IMR-90 (cell line): ENCODE measurements around the gene ABL1. TPM values are rescaled to one million over a fixed set of nuclear protein-coding genes. Genes with fewer than 3 reads are reported as not detected.

Source experiments
- ATAC-seq: fragments of 200-7000 bp; cut with Tn5 transposase; 2 replicates; pipeline ENCODE4 v1.9.1; 2020; ENCODE audit warnings: low read depth, mild to moderate bottlenecking, moderate library complexity
- BruUV-seq: library from RNA; stranded (reverse); fragments of 400-500 nt; replicated peaks from 2 replicates; lab custom pipeline; 2021; lab: Mats Ljungman, UMichigan
- CTCF ChIA-PET: fragments of 300-600 bp; formaldehyde crosslinking; extraction: SDS; loops from one replicate; lab custom pipeline; 2021; ENCODE audit warnings: antibody characterized with exemption; lab: Yijun Ruan, JAX
- POLR2A ChIA-PET: fragments of 300-600 bp; sonication (Branson Sonifier 250); formaldehyde crosslinking; loops from one replicate; lab custom pipeline; 2022; ENCODE audit warnings: antibody characterized with exemption; ENCODE audit not compliant: unreplicated experiment; lab: Charles Lee
- DNase-seq: peaks from one replicate; pipeline ENCODE4 v3.0.0; 2013
- H2AFZ ChIP-seq: replicated peaks from 2 replicates; pipeline ENCODE3; 2013; ENCODE audit warnings: low read length, mild to moderate bottlenecking; ENCODE audit not compliant: poor library complexity
- H2AK5ac ChIP-seq: 2 replicates; pipeline ENCODE4 v1.6.1; 2013; ENCODE audit warnings: low read depth, low read length, inconsistent platforms
- H2AK9ac ChIP-seq: replicated peaks from 2 replicates; pipeline ENCODE3; 2013; ENCODE audit warnings: mild to moderate bottlenecking, low read depth, low read length, moderate library complexity; ENCODE audit not compliant: poor library complexity
- H2BK120ac ChIP-seq: 2 replicates; pipeline ENCODE4 v1.6.1; 2013; ENCODE audit warnings: low read depth, low read length, inconsistent platforms
- H2BK15ac ChIP-seq: 3 replicates; pipeline ENCODE4 v1.6.1; 2013; ENCODE audit warnings: low read depth, low read length, inconsistent platforms
- H2BK20ac ChIP-seq: 2 replicates; pipeline ENCODE4 v1.6.1; 2013; ENCODE audit warnings: low read depth, mild to moderate bottlenecking, inconsistent platforms, low read length, moderate library complexity
- H2BK5ac ChIP-seq: 2 replicates; pipeline ENCODE4 v1.6.1; 2013; ENCODE audit warnings: mild to moderate bottlenecking, low read depth, low read length, inconsistent platforms; ENCODE audit not compliant: poor library complexity, severe bottlenecking
- H3K14ac ChIP-seq: replicated peaks from 2 replicates; pipeline ENCODE4 v1.6.1; 2013; ENCODE audit warnings: low read depth, low read length, inconsistent platforms
- H3K18ac ChIP-seq: 2 replicates; pipeline ENCODE4 v1.6.1; 2013; ENCODE audit warnings: low read depth, low read length, control low read depth
- H3K23ac ChIP-seq: 2 replicates; pipeline ENCODE4 v1.6.1; 2013; ENCODE audit warnings: low read depth, low read length, inconsistent platforms
- H3K27ac ChIP-seq: 2 replicates; pipeline ENCODE4 v1.5.1; 2013; ENCODE audit warnings: mild to moderate bottlenecking, control low read depth, low read length; ENCODE audit not compliant: insufficient read depth
- H3K27me3 ChIP-seq: 2 replicates; pipeline ENCODE4 v1.6.1; 2013; ENCODE audit warnings: low read length; ENCODE audit not compliant: control insufficient read depth, insufficient read depth
- H3K36me3 ChIP-seq: 2 replicates; pipeline ENCODE4 v1.6.1; 2013; ENCODE audit warnings: low read length, mixed read lengths; ENCODE audit not compliant: control insufficient read depth, insufficient read depth
- H3K4ac ChIP-seq: 2 replicates; pipeline ENCODE4 v1.6.1; 2013; ENCODE audit warnings: low read depth, low read length, inconsistent platforms
- H3K4me1 ChIP-seq: 2 replicates; pipeline ENCODE4 v1.6.1; 2013; ENCODE audit warnings: low read length, mixed read lengths; ENCODE audit not compliant: control insufficient read depth, insufficient read depth
- H3K4me2 ChIP-seq: 2 replicates; pipeline ENCODE4 v1.6.1; 2013; ENCODE audit warnings: low read depth, mild to moderate bottlenecking, control low read depth, low read length, moderate library complexity
- H3K4me3 ChIP-seq: 2 replicates; pipeline ENCODE4 v1.5.1; 2013; ENCODE audit warnings: low read depth, mild to moderate bottlenecking, control low read depth, low read length, moderate library complexity; ENCODE audit not compliant: insufficient read depth
- H3K56ac ChIP-seq: 2 replicates; pipeline ENCODE4 v1.6.1; 2013; ENCODE audit warnings: low read length, inconsistent platforms; ENCODE audit not compliant: insufficient read depth; ENCODE audit errors: extremely low read depth
- H3K79me1 ChIP-seq, 2 experiments: 2 replicates each; pipeline ENCODE4 v1.6.1; 2013; ENCODE audit warnings: low read length in 2 of 2, inconsistent platforms in 1 of 2, low read depth in 1 of 2
- H3K9ac ChIP-seq: 2 replicates; pipeline ENCODE4 v1.6.1; 2013; ENCODE audit warnings: low read depth, low read length, control low read depth
- H3K9me1 ChIP-seq: 2 replicates; pipeline ENCODE4 v1.6.1; 2013; ENCODE audit warnings: low read length, inconsistent platforms; ENCODE audit not compliant: insufficient read depth
- H3K9me3 ChIP-seq: 2 replicates; pipeline ENCODE4 v1.6.1; 2013; ENCODE audit warnings: low read length; ENCODE audit not compliant: control insufficient read depth, insufficient read depth
- H4K20me1 ChIP-seq: 2 replicates; pipeline ENCODE4 v1.6.1; 2013; ENCODE audit warnings: low read length, inconsistent platforms; ENCODE audit not compliant: insufficient read depth
- H4K5ac ChIP-seq: 2 replicates; pipeline ENCODE4 v1.6.1; 2013; ENCODE audit warnings: mild to moderate bottlenecking, low read depth, low read length, control low read depth
- H4K8ac ChIP-seq, 2 experiments: 2 replicates each; pipeline ENCODE4 v1.6.1; 2013; ENCODE audit warnings: low read depth in 2 of 2, low read length in 2 of 2, control low read depth in 1 of 2, inconsistent platforms in 1 of 2
- H4K91ac ChIP-seq: 2 replicates; pipeline ENCODE4 v1.6.1; 2013; ENCODE audit warnings: low read depth, low read length, inconsistent platforms; ENCODE audit not compliant: insufficient read depth
- CEBPB ChIP-seq: IDR thresholded peaks from 2 replicates; pipeline ENCODE4 v1.6.1; 2012; ENCODE audit warnings: low read depth, low read length, improper control_type of control experiment
- CHD1 ChIP-seq: IDR thresholded peaks from 2 replicates; pipeline ENCODE4 v1.6.1; 2012; ENCODE audit warnings: low read depth, low read length, improper control_type of control experiment
- CTCF ChIP-seq: conservative IDR thresholded peaks from 2 replicates; pipeline ENCODE4 v1.5.1; 2012; ENCODE audit warnings: mild to moderate bottlenecking, low read depth, low read length, improper control_type of control experiment
- FOS ChIP-seq: fragments of 150-350 bp; IDR thresholded peaks from 2 replicates; pipeline ENCODE4 v1.6.1; 2016; ENCODE audit warnings: low read depth, low read length
- MAFK ChIP-seq: IDR thresholded peaks from 2 replicates; pipeline ENCODE4 v1.6.1; 2012; ENCODE audit warnings: low read depth, low read length, improper control_type of control experiment
- MAZ ChIP-seq: IDR thresholded peaks from 2 replicates; pipeline ENCODE4 v1.6.1; 2012; ENCODE audit warnings: low read depth, mild to moderate bottlenecking, low read length, improper control_type of control experiment, moderate library complexity, borderline replicate concordance
- MXI1 ChIP-seq: IDR thresholded peaks from 2 replicates; pipeline ENCODE4 v1.6.1; 2012; ENCODE audit warnings: low read depth, mild to moderate bottlenecking, low read length, moderate library complexity, borderline replicate concordance
- NFE2L2 ChIP-seq: fragments of 150-350 bp; IDR thresholded peaks from 2 replicates; pipeline ENCODE4 v1.6.1; 2016; ENCODE audit warnings: low read depth, mild to moderate bottlenecking, low read length
- POLR2A ChIP-seq: IDR thresholded peaks from 2 replicates; pipeline ENCODE4 v1.6.1; 2012; ENCODE audit warnings: mild to moderate bottlenecking, low read depth, low read length
- RAD21 ChIP-seq: IDR thresholded peaks from 2 replicates; pipeline ENCODE4 v1.6.1; 2012; ENCODE audit warnings: low read length, improper control_type of control experiment
- RCOR1 ChIP-seq: IDR thresholded peaks from 2 replicates; pipeline ENCODE4 v1.6.1; 2012; ENCODE audit warnings: mild to moderate bottlenecking, low read length, improper control_type of control experiment; ENCODE audit not compliant: insufficient replicate concordance
- SMC3 ChIP-seq: fragments of 150-350 bp; IDR thresholded peaks from 2 replicates; pipeline ENCODE4 v1.6.1; 2016; ENCODE audit warnings: low read depth, mild to moderate bottlenecking, antibody characterized with exemption, low read length, moderate library complexity
- USF2 ChIP-seq: fragments of 150-350 bp; IDR thresholded peaks from 2 replicates; pipeline ENCODE4 v1.6.1; 2017; ENCODE audit warnings: mild to moderate bottlenecking, antibody characterized with exemption, low read length, low read depth
- WGBS, 2 experiments: methylation state at CpG; one replicate each; pipeline versions ENCODE4 v1.1.5 to v1.1.7; 2013; ENCODE audit warnings: missing lambda C conversion rate in 2 of 2; ENCODE audit not compliant: insufficient read length in 1 of 2; ENCODE audit errors: extremely low coverage in 2 of 2; 5-methylcytosine and 5-hydroxymethylcytosine counted together
- dilution Hi-C: fragments of 300-500 bp; cut with HindIII; formaldehyde crosslinking; loops from one replicate; pipeline ENCODE4 v1.14.3; 2018; ENCODE audit warnings: low sequenced_read_pairs; ENCODE audit not compliant: unreplicated experiment
- in situ Hi-C: fragments of 300-500 bp; cut with MboI; formaldehyde crosslinking; loops from 3 replicates; pipeline ENCODE4 v1.14.3; 2019; ENCODE audit warnings: low sequenced_read_pairs, inconsistent platforms, mixed read lengths
- intact Hi-C: fragments of 100-400 bp; cut with micrococcal nuclease; formaldehyde crosslinking; loops from 2 replicates; pipeline ENCODE4 v1.10.0; 2022
- polyA plus RNA-seq, 3 experiments: library from polyadenylated mRNA; depleted of rRNA; stranded (reverse); fragments of >200 nt; gene quantifications; 2 replicates each; pipeline ENCODE4 v1.2.3, GENCODE V29; 2012; ENCODE audit warnings: low replicate concordance in 1 of 3
- total RNA-seq: library from RNA; depleted of rRNA; stranded (reverse); fragments of >200 nt; gene quantifications from 2 replicates; pipeline ENCODE4 v1.2.3, GENCODE V29; 2012

Gene ABL1
- total and polyA plus RNA-seq, 2 of the 4 experiments (the other 2 are of a cell fraction), result 33.7 to 49.1 TPM

GRCh38 chr9:130899051-130899748 lies 64.1 kb downstream of the ABL1 start:
- TF ChIP-seq SMC3 (no peak), FOS (no peak), RAD21 (no peak), MXI1 (no peak), CTCF (no peak), CHD1 (no peak), MAFK (no peak), CEBPB (no peak), NFE2L2 (no peak), POLR2A (no peak), USF2 (no peak), RCOR1 (no peak), MAZ (no peak)
- no peak overlapping the region for H3K23ac ChIP-seq
- DNase-seq (no peak), ATAC-seq (no peak)
- no peak overlapping the region for H2BK20ac ChIP-seq
- no peak overlapping the region for H3K4me3 ChIP-seq
- no peak overlapping the region for H3K9ac ChIP-seq
- dilution Hi-C loops, result no loop called here
- no peak overlapping the region for H2BK120ac ChIP-seq
- 74% methylated on average over 8 of the region's 25 CpGs; no CpG with 5 or more reads in 1 of the 2 experiments for WGBS, 2 experiments
- H3K9me1 ChIP-seq, result no peaks in the 10 kb centered on the region
- in situ Hi-C loops, result no loop called here
- no peak overlapping the region for H2AK5ac ChIP-seq
- H3K56ac ChIP-seq, result no peak overlapping the region
- ChIA-PET CTCF (no interaction called here), POLR2A (no interaction called here)
- H2BK15ac ChIP-seq, result no peak overlapping the region
- H2AK9ac ChIP-seq, result no peak overlapping the region
- no peak overlapping the region for H3K4me2 ChIP-seq
- no peaks in the 10 kb centered on the region for H3K79me1 ChIP-seq
- H4K5ac ChIP-seq, result no peak overlapping the region
- H3K27ac ChIP-seq, result no peak overlapping the region
- H3K36me3 ChIP-seq, result peaks cover 3% of the 10 kb centered on the region; the same call in 1 of the 2 replicates
- no peak overlapping the region for H4K8ac ChIP-seq
- no peak overlapping the region for H4K91ac ChIP-seq
- H4K20me1 ChIP-seq, result peaks cover 7% of the 10 kb centered on the region
- H3K18ac ChIP-seq, result no peak overlapping the region
- no peaks in the 10 kb centered on the region for H3K4me1 ChIP-seq
- intact Hi-C loops, result no loop called here
- no peaks in the 10 kb centered on the region for H3K9me3 ChIP-seq
- H2AFZ ChIP-seq, result no peak overlapping the region
- no peak overlapping the region for H3K14ac ChIP-seq
- no peak overlapping the region for H3K4ac ChIP-seq
- H2BK5ac ChIP-seq, result no peak overlapping the region
- H3K27me3 ChIP-seq, result peaks cover 2% of the 10 kb centered on the region; the same call in 1 of the 2 replicates
- BruUV-seq, result no TSS peak
